Lower leg skin (tissue), 4 donors: Measurements from ENCODE around the gene DRD4. TPM values are rescaled to one million over a fixed set of nuclear protein-coding genes. Genes with fewer than 3 reads are reported as not detected.

Experiments used
- DNase-seq, 2 donors: peaks; one replicate each; pipeline ENCODE4 v3.0.0-alpha.2; 2019; ENCODE audit warnings: low spot score in 2 of 2
- H3K4me3 ChIP-seq: fragments of 200-600 bp; sonication (generic); 2 replicates; pipeline ENCODE4 v1.5.1; 2017; ENCODE audit warnings: mild to moderate bottlenecking, low read depth; ENCODE audit not compliant: poor library complexity, severe bottlenecking
- CTCF ChIP-seq, 3 donors: fragments of 450-650 bp; IDR thresholded peaks; one replicate each; pipeline ENCODE4 v1.5.1; 2016; ENCODE audit warnings: antibody characterized with exemption in 3 of 3, mild to moderate bottlenecking in 3 of 3, moderate library complexity in 2 of 3
- POLR2A ChIP-seq, 2 donors: fragments of 450-650 bp; IDR thresholded peaks; one replicate each; pipeline ENCODE4 v1.6.1; 2016 to 2017; ENCODE audit warnings: antibody characterized with exemption in 2 of 2, mild to moderate bottlenecking in 1 of 2, moderate library complexity in 1 of 2
- WGBS, 2 donors: methylation state at CpG; one replicate each; pipeline ENCODE4 v1.1.5; 2018; 5-methylcytosine and 5-hydroxymethylcytosine counted together
- intact Hi-C: fragments of 100-400 bp; cut with DNase I; formaldehyde crosslinking; loops from one replicate; pipeline ENCODE4 v1.15.0; 2023; ENCODE audit warnings: low total_unique reads
- total RNA-seq, 4 donors: library from RNA; depleted of rRNA; stranded (reverse); fragments of >200 nt; gene quantifications; one replicate each; pipeline ENCODE4 v1.1.0, GENCODE V29; 2016

DRD4 gene
- total RNA-seq, 4 donors from 2014 or later: 0.23 to 2.0 TPM; not detected in 2

GRCh38 chr11:617912-618682, 19.0 kb upstream of the DRD4 start:
- no peak overlapping the region for H3K4me3 ChIP-seq
- TF ChIP-seq CTCF (IDR thresholded peaks at IDR 0.05): no peak
- no peak for TF ChIP-seq POLR2A (IDR thresholded peaks at IDR 0.05)
- intact Hi-C loops: no loop called here
- no peak for DNase-seq
- 88 to 92% methylated on average over 17 to 24 of the region's 25 CpGs for WGBS, 2 donors

DNA sequence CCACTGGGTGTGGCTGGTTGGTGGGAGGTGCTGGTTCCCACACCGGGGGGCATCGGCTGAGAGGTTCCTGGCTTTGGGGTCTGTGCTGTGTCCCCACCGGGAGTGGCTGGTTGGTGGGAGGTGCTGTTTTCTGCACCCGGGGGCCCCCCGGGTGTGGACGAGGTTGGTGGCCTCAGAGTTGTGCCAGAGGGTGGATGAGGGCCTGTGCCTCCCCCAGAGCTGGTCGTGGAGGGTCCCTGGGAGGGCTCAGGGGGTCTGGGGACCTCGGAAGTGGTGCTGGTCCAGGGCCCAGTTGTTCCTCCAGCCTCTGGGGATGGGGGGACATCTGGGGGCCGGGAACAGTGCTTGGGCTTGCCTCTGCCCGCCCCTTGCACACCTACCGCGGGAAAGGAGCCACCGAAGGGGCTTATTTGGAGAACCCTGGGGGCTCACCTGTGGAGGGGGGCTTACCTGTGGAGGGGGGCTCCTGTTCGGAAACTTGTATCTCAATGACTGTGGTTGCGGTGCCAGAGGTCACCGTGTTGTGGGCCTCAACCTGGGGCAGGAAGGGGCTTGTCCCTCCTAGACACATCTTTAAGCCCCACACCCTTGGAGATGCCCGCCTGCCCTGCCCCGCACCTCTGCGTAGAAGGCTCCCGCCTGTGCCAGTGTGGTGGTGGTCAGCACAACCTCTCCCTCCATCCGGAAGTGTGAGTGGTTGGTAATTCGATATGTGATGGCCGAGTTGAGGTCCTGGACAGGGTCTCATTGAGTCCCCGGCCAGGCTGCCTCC, 18.0 kb upstream of the DRD4 start:
- H3K4me3 ChIP-seq: no peak overlapping the region
- DNase-seq: no peak
- intact Hi-C loops: no loop called here
- WGBS, 2 donors: 90 to 94% methylated on average over 10 to 24 of the region's 24 CpGs
- TF ChIP-seq CTCF (IDR thresholded peaks at IDR 0.05) (no peak), POLR2A (IDR thresholded peaks at IDR 0.05) (no peak)

DNA sequence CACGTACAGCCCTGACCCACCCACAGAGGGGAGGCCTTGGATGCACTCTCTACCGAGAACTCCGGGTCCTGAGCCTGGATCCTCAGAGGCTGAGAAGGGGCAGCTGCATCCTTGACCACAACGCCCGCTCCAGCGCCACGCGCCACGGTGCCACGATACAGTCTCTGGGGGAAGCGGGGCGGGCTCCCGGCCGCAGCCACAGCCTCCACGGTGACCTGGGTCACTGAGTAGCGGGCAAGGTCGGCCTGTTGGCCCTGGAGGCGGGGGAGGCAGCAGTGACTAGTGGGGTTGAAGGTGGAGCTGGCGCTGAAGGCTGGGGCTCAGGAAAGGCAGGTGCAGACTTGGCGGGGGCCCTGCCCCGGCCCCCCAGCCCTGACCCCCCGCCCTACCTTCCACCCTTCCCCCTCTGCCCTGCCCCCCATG, 17.4 kb upstream of the DRD4 start:
- 94% methylated on average over 18 to 22 of the region's 22 CpGs for whole genome bisulfite sequencing, 2 donors
- intact Hi-C loops: no loop called here
- H3K4me3 ChIP-seq: no peak overlapping the region
- no peak for DNase-seq
- TF ChIP-seq CTCF (IDR thresholded peaks at IDR 0.05) (no peak), POLR2A (IDR thresholded peaks at IDR 0.05) (no peak)

- no peak for DNase-seq
- TF ChIP-seq POLR2A (IDR thresholded peaks at IDR 0.05): no peak
- intact Hi-C loops: no loop called here
- WGBS, 2 donors: 94 to 97% methylated on average over 13 of the region's 13 CpGs
- no peak overlapping the region for H3K4me3 ChIP-seq
Observed at GRCh38 chr11:620201-620600, 16.9 kb upstream of the DRD4 start.

DNA sequence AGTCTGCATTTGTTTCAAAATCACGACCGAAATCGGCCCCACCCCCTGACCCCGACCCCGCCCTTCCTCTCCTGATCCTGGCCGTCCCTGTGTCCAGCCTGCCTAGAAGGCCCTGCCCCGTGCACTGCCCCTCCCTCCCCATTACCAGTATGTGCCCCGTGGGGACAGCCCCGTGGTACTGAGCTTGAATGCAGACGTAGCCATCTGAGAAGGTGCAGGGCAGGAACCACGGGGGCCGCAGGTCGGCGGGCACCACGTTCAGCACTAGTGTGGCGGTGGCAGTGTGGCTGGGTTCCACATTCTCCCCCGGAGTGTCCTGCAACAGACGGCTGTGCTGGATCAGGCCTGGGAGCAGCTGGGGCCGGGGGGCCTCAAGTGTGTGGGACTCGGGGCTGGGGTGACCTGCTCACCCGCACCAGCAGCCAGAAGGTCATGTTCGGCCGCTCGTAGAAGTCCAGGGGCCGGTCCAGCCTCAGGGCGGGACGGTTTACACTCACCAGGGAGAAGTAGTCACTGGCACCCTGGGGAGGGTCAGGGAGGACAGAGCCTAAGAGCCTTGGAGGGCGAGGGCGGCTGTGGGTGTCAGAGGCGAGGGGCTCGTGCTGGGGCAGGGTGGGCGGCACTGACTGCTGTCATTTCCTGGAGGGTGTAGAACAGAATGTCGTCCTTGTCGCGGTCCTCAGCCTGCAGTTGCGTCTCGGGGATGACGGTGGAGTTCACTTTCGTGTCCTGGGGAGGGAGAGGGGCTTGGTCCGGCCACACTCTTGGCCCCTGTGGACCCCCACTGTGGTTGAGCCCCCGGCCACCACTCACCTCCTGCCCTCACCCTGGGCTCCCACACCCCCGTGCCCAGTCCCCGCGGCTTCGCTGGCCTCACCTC, 15.9 kb upstream of the DRD4 start:
- H3K4me3 ChIP-seq: no peak overlapping the region
- 72% methylated on average over 42 to 45 of the region's 45 CpGs for WGBS, 2 donors
- DNase-seq: no peak
- no peak for TF ChIP-seq CTCF (IDR thresholded peaks at IDR 0.05)
- TF ChIP-seq POLR2A (IDR thresholded peaks at IDR 0.05): no peak
- intact Hi-C loops: no loop called here
